ES-I3 (cell line): Measurements from ENCODE around the gene VSTM2B.

Source experiments
- H3K36me3 ChIP-seq: 2 replicates; pipeline ENCODE4 v1.6.1; 2013; ENCODE audit warnings: mild to moderate bottlenecking, low read length, control low read depth, moderate library complexity; ENCODE audit not compliant: insufficient read depth
- H3K4me1 ChIP-seq: 2 replicates; pipeline ENCODE4 v1.6.1; 2013; ENCODE audit warnings: mild to moderate bottlenecking, control low read depth, low read length; ENCODE audit not compliant: insufficient read depth
- H3K9ac ChIP-seq: 2 replicates; pipeline ENCODE4 v1.6.1; 2013; ENCODE audit warnings: low read depth, mild to moderate bottlenecking, low read length, moderate library complexity
- H3K9me3 ChIP-seq: 2 replicates; pipeline ENCODE4 v1.6.1; 2013; ENCODE audit warnings: mild to moderate bottlenecking, low read length, moderate library complexity; ENCODE audit not compliant: control insufficient read depth, insufficient read depth

VSTM2B gene

DNA sequence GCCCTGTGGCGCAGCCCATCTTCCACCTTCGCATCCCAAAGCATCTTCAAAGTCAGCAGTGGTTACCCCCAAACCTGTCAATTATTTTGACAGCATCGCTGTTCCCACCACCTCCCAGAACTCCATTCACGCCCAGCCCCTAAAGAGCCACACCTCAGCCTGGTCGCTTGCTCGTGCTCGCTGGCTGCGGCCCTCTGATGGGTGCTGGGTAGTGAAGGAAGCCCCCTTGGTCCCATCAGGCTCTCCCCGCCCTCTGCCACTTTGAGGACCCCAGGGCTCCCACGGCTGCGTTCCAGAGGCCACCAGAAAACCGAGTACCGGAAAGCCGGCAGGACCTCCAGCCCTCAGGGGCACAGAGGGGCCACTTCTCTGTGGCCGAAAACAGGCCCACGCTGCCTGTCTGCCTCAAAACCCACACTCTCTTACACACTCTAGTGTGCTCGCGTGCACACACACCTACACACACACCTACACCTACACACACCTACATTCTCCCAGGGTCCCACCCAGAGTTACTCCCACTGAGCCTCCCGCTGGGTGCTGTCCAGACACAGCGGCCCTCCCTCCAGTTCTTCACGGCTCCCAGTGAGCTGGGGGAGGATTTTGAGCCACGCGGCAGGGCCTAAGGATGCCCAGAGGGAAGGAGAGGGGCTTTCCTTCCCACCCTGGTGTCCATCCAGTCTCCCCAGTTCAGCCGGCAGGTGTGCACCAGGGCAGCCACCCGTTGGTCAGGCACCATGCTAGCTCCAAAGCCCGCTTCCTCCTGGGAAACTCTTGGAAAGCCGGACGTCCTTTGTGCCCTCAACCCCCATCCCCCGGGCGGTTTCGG is 1.9 kb downstream of the VSTM2B start:
- Histone ChIP-seq H3K9me3 (no peaks in the 10 kb centered on the region), H3K9ac (peak overlapping the region; percentile 60; the same call in 1 of the 2 replicates), H3K4me1 (no peaks in the 10 kb centered on the region; the same call in 1 of the 2 replicates), H3K36me3 (no peaks in the 10 kb centered on the region)

DNA sequence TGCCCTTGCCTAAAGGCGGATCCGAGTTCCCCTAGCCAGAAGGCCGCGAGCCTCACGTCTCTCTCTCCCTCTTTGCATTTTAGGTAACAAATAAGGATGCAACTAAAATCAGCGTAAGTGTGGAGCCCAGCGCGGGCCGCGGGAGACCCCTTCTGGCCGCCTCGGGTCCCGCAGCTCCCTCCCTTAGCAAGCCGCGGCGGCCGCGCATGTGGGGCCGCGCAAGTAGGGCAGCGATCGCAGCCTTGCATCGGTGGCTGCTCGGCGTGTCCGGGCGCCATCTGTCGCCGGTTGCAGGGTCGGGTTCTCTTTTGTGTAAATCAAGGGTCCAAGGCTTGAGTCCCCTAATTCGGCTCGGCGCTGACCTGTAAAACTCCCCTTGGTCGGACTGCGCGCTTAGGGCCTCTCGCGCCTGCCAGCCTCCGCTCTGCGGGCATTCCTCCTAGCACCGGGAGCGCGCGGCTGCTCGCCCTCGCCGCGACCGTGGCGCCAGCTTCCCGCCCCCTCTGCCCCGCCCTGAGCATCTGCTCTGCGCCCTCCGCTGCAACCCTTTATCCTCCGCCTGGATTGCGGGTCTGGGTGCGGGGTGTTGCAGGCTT is 2.7 kb downstream of the VSTM2B start:
- no peaks in the 10 kb centered on the region for H3K36me3 ChIP-seq
- H3K4me1 ChIP-seq = no peaks in the 10 kb centered on the region; the same call in 1 of the 2 replicates
- H3K9me3 ChIP-seq = no peaks in the 10 kb centered on the region
- H3K9ac ChIP-seq = peak overlapping the region; percentile 47; the same call in 1 of the 2 replicates

DNA sequence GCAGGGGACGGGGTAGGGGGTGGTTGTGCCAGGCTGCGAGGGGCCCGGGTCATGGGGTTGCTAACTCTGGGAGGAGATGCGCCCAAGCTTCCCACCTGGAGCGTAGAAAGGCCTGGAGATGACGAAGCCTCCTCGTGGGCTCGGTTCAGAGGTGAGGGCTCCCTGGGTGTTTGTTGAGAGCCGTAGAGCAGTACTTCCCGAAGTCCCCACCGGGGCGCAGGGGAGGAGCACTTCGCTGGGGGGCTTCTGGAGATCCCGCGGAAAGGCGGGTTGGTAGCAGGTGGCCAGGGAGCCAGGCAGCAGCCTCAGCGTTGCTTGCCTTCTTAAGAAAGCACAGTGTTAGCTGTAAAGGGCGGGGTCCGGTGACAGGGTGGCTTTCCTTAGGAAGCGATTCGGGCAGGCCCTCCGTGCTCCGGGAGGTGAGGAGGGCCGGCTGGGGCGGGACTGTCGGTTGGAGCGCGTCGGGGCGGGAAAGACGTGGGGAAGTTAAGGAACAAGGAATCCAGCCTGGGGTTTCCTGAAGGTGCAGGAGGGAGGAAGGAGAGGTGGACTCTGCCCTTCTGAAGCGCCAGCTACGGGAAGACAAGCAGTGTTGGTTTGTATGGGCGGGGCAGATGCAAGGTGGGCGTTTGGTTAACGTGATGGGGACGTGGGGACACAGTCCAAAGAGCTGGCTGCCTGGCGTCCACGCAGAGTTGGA is 3.3 kb downstream of the VSTM2B start:
- peak overlapping the region; percentile 47; the same call in 1 of the 2 replicates for H3K9ac ChIP-seq
- H3K36me3 ChIP-seq = no peaks in the 10 kb centered on the region
- no peaks in the 10 kb centered on the region; the same call in 1 of the 2 replicates for H3K4me1 ChIP-seq
- H3K9me3 ChIP-seq = no peaks in the 10 kb centered on the region

DNA sequence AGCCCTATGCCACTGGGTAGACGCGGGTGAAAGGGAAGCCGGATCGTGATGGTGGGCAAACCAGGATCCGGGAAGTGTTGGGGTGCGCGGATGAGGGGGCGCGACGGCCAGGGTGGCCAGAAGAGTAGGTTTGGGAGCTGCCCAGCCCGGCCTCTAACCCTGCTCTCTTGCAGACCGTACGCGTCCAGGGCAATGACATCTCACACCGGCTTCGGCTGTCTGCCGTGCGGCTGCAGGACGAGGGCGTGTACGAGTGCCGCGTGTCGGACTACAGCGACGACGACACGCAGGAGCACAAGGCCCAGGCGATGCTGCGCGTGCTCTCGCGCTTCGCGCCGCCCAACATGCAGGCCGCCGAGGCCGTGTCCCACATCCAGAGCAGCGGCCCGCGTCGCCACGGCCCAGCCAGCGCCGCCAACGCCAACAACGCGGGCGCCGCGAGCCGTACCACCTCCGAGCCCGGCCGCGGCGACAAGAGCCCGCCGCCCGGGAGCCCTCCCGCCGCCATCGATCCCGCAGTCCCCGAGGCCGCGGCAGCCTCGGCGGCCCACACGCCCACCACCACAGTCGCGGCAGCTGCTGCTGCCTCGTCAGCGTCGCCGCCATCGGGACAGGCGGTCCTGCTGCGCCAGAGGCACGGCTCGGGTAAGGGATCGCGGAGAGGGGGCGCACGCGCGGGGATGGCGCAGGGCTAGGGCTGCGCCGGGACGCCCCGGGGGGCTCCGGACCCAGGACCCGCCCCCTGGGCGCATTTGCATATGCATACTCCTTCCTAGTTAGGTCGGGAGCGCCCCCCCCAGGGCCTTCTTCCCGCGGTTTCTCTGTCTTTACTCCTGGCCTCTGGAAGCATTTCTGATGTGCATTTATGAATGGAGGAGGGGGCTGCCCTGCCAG is 4.1 kb downstream of the VSTM2B start:
- Histone ChIP-seq H3K4me1 (no peaks in the 10 kb centered on the region), H3K36me3 (no peaks in the 10 kb centered on the region), H3K9ac (peak overlapping the region; percentile 21; the same call in 1 of the 2 replicates), H3K9me3 (no peaks in the 10 kb centered on the region)

DNA sequence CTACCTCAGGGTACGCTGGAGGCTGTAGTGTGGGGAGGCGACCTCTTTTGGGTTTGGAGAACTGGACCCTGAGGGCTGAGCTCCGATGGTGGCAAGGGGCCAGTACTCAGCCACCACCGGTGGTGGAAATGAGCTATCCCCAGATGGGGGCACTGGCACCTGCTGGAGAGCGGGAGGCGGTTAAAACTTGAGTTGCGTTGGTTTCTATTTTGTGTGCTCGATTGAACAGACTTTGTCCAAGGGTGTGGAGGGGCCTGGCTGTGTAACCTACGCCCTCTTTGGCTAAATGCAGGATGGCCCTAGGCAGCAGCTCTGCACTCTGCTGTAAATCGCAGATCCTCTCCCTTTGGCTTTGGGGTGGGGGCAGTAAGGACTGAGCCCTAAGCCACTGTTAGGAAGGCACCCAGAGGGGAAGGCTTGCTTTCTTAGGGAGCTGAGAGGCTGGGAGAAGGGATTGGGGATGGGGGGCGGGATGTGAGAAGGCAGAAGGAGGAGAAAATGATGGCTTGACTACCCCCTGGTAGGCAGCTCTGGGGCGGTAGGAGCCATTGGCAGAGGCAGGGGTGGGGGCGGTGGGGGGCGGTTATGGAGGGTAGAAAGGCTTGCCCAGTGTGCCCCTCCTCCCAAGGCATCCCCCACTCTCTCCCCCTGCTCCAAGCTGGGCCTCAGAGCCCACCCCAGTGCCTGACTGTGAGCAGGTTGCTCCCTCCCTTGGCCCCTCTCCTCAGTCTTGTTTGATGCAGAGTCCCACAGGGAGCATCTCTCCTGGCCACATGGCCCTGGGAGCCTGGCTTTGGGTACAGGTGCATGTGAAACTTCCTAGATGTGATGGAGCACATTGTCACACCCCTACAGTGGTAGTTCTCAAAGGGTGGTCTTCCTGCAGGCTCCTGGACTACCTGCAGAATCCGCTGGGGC is 5.0 kb downstream of the VSTM2B start:
- no peaks in the 10 kb centered on the region for H3K4me1 ChIP-seq
- no peaks in the 10 kb centered on the region for H3K9me3 ChIP-seq
- peak overlapping the region; percentile 21; the same call in 1 of the 2 replicates for H3K9ac ChIP-seq
- no peaks in the 10 kb centered on the region for H3K36me3 ChIP-seq

DNA sequence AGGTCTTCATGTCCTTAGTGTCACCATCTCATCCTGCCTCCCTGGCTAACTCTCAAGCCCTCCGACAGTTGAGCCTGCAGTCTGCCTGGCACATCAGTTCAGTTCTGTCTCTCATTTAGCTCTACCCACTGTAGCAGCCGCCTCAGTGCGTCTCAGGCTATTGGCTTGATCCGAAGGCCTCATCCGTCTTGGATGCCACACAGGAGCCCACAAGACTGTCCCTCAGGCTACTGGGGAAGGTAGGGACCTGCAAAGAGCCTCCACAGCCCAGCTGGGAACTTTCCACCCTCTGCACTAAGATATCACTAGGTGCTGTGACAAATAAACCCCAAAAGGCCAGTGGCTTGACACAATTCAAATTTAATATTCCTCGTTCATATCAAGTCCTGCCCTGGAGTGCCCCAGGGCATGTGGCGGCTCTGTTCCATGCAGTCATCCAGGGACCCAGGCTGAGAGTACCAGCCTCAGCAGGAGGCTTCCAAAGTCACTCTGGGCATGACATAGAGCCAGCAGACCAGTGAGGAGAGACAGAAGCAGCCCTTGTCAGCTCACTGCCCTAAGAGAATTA is 5.7 kb downstream of the VSTM2B start:
- Histone ChIP-seq H3K36me3 (no peaks in the 10 kb centered on the region), H3K9ac (no peak overlapping the region), H3K9me3 (no peaks in the 10 kb centered on the region), H3K4me1 (no peaks in the 10 kb centered on the region)

DNA sequence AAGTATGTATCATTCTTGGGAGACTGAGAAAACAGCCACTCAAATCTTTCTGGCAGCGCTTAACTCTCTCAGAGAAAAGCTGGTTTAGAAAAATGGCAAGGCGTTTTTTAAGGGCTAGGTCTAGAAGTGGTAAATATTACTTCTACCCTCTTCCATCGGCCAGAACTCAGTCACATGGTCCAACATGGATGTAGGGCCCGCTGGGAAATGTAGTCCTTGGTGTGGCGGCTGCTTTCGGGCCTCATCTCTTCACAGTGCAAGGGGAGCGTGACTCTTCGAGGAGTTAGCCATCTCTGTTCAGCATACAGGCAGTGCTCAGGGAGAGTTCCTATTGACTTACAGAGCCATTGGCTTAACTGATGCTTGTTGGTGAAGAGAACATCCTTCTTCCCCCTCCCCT is 6.3 kb downstream of the VSTM2B start:
- H3K9me3 ChIP-seq = no peaks in the 10 kb centered on the region
- H3K4me1 ChIP-seq = no peaks in the 10 kb centered on the region
- H3K36me3 ChIP-seq = no peaks in the 10 kb centered on the region
- H3K9ac ChIP-seq = no peak overlapping the region

DNA sequence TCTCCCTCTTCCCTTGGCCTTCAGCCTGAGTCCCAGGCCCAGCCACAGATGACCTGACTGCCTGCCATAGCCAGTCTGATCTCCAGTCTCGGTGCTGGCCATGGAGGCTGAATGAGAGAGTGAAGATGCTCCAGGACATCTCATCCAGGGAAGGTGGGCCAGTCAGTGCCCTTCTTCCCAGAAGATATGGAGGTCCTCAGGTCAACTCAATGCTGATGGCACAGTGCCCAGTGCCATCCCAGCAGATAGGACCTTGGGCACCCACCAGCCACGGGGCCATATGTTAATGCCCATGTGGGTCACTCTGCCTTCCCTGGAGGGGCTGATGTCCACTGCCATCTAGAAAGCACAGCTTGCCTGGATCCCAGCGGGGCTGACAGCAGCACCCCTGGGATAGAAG is 7.2 kb downstream of the VSTM2B start:
- H3K9me3 ChIP-seq = no peaks in the 10 kb centered on the region
- H3K36me3 ChIP-seq = no peaks in the 10 kb centered on the region
- H3K9ac ChIP-seq = no peak overlapping the region
- no peaks in the 10 kb centered on the region for H3K4me1 ChIP-seq

DNA sequence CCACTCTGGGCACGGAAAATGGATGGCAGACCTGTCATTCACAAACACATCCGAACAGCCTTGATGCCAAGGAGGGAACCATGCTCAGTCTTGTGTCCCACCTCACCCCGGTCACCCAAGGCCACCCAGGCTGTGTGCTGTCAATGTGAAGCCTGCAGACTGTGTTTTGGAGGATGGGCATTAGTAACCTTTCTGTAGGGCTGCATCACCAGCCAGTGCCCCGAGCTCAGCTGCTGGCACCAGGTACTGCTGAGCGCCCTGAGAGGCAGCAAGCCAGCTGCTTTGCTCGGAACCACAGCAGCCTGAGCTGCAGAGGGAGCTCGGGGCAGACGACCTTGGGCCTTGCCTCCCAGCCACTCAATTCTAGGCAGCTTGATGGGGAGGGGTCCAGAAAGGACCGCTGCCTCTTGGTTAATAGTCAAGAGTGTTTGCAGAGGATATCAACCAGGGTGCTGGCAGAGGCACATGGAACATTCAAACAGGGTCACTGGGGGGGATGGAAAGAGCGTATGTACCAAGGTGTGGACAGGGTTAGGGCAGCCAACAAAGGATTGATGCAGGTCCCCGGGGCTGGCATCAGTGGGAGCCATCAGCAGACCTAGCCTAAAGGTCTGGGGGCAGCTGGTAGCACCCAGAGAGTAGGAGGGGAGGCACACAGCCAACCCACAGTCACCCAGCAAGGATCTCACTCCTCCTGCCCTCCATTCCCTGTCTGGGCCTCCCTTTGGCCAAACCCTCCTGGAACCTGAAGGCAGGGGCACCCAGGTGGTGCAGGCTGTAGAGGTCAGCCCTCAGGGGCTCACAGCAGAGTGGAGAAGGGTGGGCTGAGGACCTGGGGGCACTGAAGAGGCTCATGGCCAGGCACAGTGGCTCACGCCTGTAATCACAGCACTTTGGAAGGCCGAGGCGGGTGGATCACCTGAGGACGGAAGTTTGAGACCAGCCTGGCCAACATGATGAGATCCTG is 8.1 kb downstream of the VSTM2B start:
- Histone ChIP-seq H3K4me1 (no peaks in the 10 kb centered on the region), H3K9ac (no peak overlapping the region), H3K36me3 (no peaks in the 10 kb centered on the region), H3K9me3 (no peaks in the 10 kb centered on the region)

DNA sequence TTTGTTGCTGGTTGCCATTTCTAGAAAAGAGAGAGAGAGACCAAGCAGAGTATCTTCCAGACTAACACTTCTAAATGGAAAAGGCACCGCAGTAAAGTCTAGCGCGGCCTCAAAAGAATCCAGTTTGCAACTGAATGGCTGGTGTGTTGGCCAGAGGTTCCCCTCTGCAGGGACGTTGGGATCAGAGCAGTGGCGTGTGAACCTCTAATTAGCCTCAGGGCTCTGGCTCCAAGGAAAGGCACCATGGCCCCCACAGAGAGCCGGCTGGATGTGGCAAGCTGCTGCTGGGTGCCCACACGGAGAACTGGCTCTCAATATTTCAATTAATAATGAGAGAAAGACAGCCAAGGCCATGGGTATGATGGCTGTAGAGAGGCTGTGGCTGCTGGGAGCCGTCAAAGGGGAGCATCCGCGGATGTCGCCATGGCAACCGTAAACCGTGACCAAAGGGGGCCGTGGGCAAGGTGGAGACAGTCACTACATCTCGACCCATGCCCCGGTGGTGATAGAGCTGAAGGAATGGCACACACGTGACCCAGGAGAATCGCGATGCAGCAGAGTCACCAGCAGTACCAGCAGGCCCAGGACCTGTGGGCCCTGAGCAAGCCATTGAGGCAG is 9.5 kb downstream of the VSTM2B start:
- Histone ChIP-seq H3K9me3 (no peaks in the 10 kb centered on the region), H3K4me1 (no peaks in the 10 kb centered on the region), H3K9ac (no peak overlapping the region), H3K36me3 (no peaks in the 10 kb centered on the region)

DNA sequence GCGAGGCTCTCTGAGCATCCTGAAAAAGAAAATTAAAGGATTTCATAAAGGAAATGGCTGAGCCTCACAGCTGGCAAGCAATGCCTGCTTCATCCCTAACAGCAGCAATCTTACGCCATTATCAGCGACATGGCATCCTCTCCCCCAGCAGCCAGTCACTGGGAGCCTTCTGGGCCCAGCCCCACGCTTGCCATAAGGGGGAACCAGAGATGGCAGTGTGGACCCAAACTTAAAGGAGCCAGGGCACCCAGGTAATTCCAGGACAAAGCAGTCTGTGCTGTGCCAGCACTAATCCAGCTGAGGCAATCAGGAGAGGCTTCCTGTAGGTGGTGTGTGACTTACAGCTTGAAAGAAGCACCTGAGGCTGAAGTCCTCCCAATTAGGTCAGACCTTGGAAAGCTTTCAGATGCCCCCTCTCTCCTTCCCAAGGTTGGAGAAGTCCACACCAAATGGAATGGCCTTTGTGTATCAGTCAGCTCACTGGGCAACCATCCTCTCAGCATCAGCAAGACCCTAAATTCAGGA is 10.3 kb downstream of the VSTM2B start:
- no peaks in the 10 kb centered on the region for H3K4me1 ChIP-seq
- H3K9ac ChIP-seq = no peak overlapping the region
- no peaks in the 10 kb centered on the region for H3K9me3 ChIP-seq
- H3K36me3 ChIP-seq = no peaks in the 10 kb centered on the region

DNA sequence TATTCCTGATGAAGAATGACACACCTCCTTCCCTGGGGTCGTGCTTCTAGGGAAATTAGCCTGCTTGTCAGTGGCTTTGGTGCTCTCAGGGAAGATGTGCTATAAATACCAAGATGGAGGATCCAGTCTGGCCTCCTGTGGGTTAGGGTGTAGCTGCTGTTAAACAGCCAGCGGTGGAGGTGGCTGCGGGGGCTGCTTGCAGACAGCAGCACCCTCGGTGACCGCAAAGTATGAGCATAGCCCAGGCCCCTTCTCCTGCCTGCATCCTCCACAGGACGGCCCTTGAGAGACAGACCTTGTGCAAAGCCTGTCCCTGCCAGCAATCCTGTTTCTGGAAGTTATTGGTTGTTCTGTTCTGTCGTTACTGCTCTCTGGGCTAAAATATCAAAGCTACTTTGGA is 11.4 kb downstream of the VSTM2B start:
- Histone ChIP-seq H3K9ac (no peak overlapping the region), H3K36me3 (no peaks in the 10 kb centered on the region), H3K9me3 (no peaks in the 10 kb centered on the region), H3K4me1 (no peaks in the 10 kb centered on the region)
